Chondrocyte (in vitro differentiated cells): ENCODE results near the gene SLC41A1. TPM values are rescaled to one million over a fixed set of nuclear protein-coding genes. Genes with fewer than 3 reads are reported as not detected.
A peak's percentile ranks its signal among the peaks of the same experiment; 100 is the strongest.

Experiments used
- DNase-seq: peaks from one replicate; pipeline ENCODE4 v3.0.0; 2021; ENCODE audit warnings: mixed read lengths, low spot score
- H3K27ac Mint-ChIP-seq: one replicate; pipeline ENCODE4 v1.8.0; 2021; ENCODE audit warnings: mild to moderate bottlenecking, moderate library complexity, mixed read lengths; ENCODE audit not compliant: unreplicated experiment
- H3K27me3 Mint-ChIP-seq: 2 replicates; pipeline ENCODE4 v1.8.0; 2021; ENCODE audit warnings: low read depth, mixed read lengths
- H3K36me3 Mint-ChIP-seq: 2 replicates; pipeline ENCODE4 v1.8.0; 2021; ENCODE audit warnings: low read depth, mixed read lengths
- H3K4me1 Mint-ChIP-seq: 2 replicates; pipeline ENCODE4 v1.8.0; 2021; ENCODE audit warnings: low read depth, mild to moderate bottlenecking, mixed read lengths
- H3K4me3 Mint-ChIP-seq: one replicate; pipeline ENCODE4 v1.8.0; 2021; ENCODE audit warnings: mild to moderate bottlenecking, moderate library complexity, mixed read lengths; ENCODE audit not compliant: unreplicated experiment
- H3K9me3 Mint-ChIP-seq: 2 replicates; pipeline ENCODE4 v1.8.0; 2021; ENCODE audit warnings: low read depth, mixed read lengths
- total RNA-seq: library from RNA; stranded (reverse); gene quantifications from 3 replicates; pipeline ENCODE4 v1.2.1, GENCODE V29; 2021
- TF ChIP-seq, protein P1 (sequence below): fragments of 200-600 bp; sonication (generic); IDR thresholded peaks from 2 replicates; pipeline ENCODE4 v1.5.0; 2021; ENCODE audit warnings: antibody characterized with exemption, mild to moderate bottlenecking, moderate library complexity

Gene SLC41A1
- total RNA-seq, 1 donor from 2014 or later: 23.5 TPM

DNA sequence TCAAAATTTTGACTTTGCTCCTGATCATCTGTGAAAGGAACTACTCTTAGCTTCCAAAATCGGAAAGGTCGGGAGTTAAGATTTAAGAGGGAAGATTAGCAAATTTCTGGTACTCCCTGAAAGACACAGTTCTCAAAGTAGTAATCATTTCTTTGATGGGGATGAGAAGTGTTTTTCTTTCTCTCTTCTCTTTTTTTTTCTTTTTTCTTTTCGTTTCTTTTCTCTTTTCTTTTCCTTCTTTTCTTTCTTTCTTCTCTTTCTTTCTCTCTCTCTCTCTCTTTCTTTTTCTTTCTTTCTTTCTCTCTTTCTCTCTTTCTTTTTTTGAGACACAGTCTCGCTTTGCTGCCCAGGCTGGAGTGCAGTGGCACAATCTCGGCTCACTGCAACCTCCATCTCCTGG, 32.7 kb downstream of the SLC41A1 start:
- TF ChIP-seq, protein P1, sequence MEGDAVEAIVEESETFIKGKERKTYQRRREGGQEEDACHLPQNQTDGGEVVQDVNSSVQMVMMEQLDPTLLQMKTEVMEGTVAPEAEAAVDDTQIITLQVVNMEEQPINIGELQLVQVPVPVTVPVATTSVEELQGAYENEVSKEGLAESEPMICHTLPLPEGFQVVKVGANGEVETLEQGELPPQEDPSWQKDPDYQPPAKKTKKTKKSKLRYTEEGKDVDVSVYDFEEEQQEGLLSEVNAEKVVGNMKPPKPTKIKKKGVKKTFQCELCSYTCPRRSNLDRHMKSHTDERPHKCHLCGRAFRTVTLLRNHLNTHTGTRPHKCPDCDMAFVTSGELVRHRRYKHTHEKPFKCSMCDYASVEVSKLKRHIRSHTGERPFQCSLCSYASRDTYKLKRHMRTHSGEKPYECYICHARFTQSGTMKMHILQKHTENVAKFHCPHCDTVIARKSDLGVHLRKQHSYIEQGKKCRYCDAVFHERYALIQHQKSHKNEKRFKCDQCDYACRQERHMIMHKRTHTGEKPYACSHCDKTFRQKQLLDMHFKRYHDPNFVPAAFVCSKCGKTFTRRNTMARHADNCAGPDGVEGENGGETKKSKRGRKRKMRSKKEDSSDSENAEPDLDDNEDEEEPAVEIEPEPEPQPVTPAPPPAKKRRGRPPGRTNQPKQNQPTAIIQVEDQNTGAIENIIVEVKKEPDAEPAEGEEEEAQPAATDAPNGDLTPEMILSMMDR: no peak
- Mint-ChIP-seq H3K4me3 (no peak overlapping the region), H3K9me3 (no peaks in the 10 kb centered on the region), H3K36me3 (no peaks in the 10 kb centered on the region), H3K27ac (peak overlapping the region; percentile 34), H3K27me3 (no peaks in the 10 kb centered on the region), H3K4me1 (peaks cover 8% of the 10 kb centered on the region)
- no peak for DNase-seq

- Mint-ChIP-seq H3K27me3 (no peaks in the 10 kb centered on the region), H3K4me1 (peaks cover 19% of the 10 kb centered on the region), H3K9me3 (no peaks in the 10 kb centered on the region), H3K27ac (no peak overlapping the region), H3K36me3 (no peaks in the 10 kb centered on the region), H3K4me3 (no peak overlapping the region)
- DNase-seq: no peak
- TF ChIP-seq, protein P1: no peak
Observed at GRCh38 chr1:205777994-205778393, 35.0 kb downstream of the SLC41A1 start.

DNA sequence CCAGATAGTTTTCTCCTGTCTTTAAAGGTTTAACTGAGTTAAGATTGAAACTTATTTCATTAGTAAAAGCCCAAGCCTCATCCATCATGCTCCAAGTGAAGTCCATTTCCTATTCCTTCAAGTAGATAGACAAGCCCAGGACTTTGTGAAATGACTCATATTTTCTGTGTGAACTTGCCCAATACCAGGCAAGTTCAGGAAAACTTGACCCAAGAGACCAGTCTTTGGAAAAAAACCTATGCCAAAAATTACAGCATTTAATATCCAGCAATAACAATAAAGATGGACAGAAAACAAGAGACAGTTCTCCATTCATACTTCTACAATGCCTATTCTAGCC, 37.3 kb downstream of the SLC41A1 start:
- TF ChIP-seq, protein P1: no peak
- Mint-ChIP-seq H3K36me3 (peaks cover 4% of the 10 kb centered on the region), H3K27me3 (no peaks in the 10 kb centered on the region), H3K9me3 (no peaks in the 10 kb centered on the region), H3K4me3 (peak overlapping the region; percentile 81), H3K4me1 (peaks cover 19% of the 10 kb centered on the region), H3K27ac (peak overlapping the region; percentile 87)
- no peak for DNase-seq

DNA sequence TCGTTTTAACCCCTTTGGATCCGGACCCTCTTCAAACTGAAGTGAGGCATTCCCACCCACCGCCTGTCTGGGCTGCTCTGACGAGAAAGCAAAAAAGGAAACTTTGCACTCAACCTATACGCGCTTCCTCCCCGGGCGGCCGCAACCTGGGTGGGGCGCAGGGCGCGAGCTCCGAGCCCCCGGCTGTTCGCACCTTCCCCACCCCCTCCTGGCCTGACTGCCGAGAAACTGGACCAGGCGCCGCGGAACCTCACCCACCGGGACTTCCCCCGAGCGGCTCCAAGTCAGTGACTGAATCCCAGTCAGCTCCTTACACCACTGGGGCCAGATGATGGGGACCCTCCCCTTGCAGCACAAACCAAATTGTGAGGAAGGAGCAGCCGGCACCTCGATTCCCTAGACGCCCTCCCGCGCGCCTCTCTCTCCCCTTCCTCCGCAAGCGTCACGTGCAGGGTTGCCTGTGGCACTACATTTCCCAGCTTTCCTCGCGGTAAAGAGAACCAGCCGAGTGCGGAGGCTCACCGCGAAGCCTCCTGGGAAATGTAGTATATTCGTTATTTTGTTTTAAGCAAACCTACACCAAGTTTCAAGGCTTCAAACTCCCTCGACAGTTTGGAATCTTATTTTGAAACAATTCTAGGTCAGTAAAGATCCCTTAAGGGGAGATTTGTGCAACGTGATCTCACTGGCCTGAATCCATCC, 37.8 kb downstream of the SLC41A1 start, which contains the start of gene RAB29:
Gene RAB29, minus strand, starts transcription at position 468 of the 702 bp plus-strand sequence. CDS start 526 bp downstream, outside the sequence.
- TF ChIP-seq, protein P1: peak; percentile 10
- Mint-ChIP-seq H3K4me3 (peak within 1 kb of the TSS; percentile 81), H3K9me3 (no peaks in the 10 kb centered on the region), H3K36me3 (peaks cover 6% of the 10 kb centered on the region), H3K4me1 (peaks cover 20% of the 10 kb centered on the region), H3K27ac (peak within 1 kb of the TSS; percentile 87), H3K27me3 (no peaks in the 10 kb centered on the region)
- no peak for DNase-seq

DNA sequence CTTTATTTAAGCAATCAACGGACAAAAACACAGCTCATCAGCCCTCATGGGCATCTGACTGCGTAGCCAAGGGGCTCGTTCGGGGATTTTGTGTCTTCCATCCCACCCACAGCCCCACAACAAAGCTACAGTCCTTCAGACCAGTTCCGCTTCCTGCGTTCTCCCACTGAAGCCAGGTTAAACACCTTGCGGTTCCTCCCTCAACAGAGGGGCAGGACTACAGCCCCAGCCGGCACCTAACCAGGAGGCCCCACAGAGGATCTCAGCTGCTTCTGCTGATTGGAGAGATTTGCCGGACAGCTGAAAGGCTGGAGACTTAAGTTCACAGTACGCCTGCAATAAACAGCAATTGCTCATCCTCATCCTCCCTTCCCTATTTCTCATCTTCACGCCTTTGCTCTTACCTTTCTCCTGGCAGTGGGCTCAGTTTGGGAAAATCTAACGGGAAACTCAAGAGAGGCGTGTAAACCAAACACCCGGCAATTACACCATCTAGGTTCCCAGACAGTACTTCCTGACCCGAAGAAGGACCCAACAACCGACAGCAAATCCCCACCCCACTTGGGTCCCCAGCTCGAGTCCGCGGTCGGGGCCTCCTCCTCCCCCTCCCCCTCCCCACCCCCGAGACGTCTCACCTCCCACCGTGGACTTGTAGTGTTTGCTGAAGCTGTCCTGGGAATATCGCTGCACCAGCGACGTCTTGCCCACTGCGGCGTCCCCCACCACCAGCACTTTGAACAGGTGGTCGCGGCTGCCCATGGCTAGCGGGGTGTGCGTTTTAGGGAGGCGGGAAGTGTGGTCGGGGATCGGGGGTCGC, 38.6 kb downstream of the SLC41A1 start:
- Mint-ChIP-seq H3K27me3 (no peaks in the 10 kb centered on the region), H3K4me1 (peaks cover 27% of the 10 kb centered on the region), H3K4me3 (peak overlapping the region; percentile 81), H3K36me3 (peaks cover 9% of the 10 kb centered on the region), H3K9me3 (no peaks in the 10 kb centered on the region), H3K27ac (no peak overlapping the region)
- no peak for DNase-seq
- TF ChIP-seq, protein P1: peak; percentile 7
